WTC11 (cell line): ENCODE measurements around the gene HACD2. TPM values are rescaled to one million over a fixed set of nuclear protein-coding genes. Genes with fewer than 3 reads are reported as not detected.

Source experiments
- ATAC-seq: fragments of 200-7000 bp; cut with Tn5 transposase; 2 replicates; pipeline ENCODE4 v1.10.0; 2021; ENCODE audit warnings: mild to moderate bottlenecking, moderate library complexity
- CTCF ChIA-PET: fragments of 300-600 bp; sonication (Branson Sonifier 250); formaldehyde crosslinking; loops from one replicate; lab custom pipeline; 2021; ENCODE audit warnings: antibody characterized with exemption; lab: Charles Lee
- POLR2A ChIA-PET: fragments of 350-600 bp; sonication (Branson Sonifier 250); formaldehyde crosslinking; loops from one replicate; lab custom pipeline; 2021; ENCODE audit warnings: antibody characterized with exemption; lab: Charles Lee
- DNase-seq: peaks from one replicate; pipeline ENCODE4 v3.0.0; 2021; ENCODE audit warnings: low spot score
- H3K27ac Mint-ChIP-seq: 2 replicates; pipeline ENCODE4 v1.8.0; 2021; ENCODE audit warnings: mixed read lengths
- H3K27me3 Mint-ChIP-seq: 2 replicates; pipeline ENCODE4 v1.8.0; 2021; ENCODE audit warnings: low read depth, mild to moderate bottlenecking, moderate library complexity, mixed read lengths
- H3K36me3 Mint-ChIP-seq: 2 replicates; pipeline ENCODE4 v1.8.0; 2021; ENCODE audit warnings: mixed read lengths
- H3K4me1 Mint-ChIP-seq: 2 replicates; pipeline ENCODE4 v1.8.0; 2022; ENCODE audit warnings: mixed read lengths
- H3K4me3 Mint-ChIP-seq: 2 replicates; pipeline ENCODE4 v1.8.0; 2021; ENCODE audit warnings: mild to moderate bottlenecking, moderate library complexity, mixed read lengths
- H3K9me3 Mint-ChIP-seq: 2 replicates; pipeline ENCODE4 v1.8.0; 2021; ENCODE audit warnings: mixed read lengths
- ARID4B ChIP-seq: sonication (generic); formaldehyde crosslinking; IDR thresholded peaks from 2 replicates; pipeline ENCODE4 v1.8.0; 2023; ENCODE audit warnings: missing genetic modification reagents, mild to moderate bottlenecking, borderline replicate concordance
- CREB1 ChIP-seq: sonication (generic); formaldehyde crosslinking; IDR thresholded peaks from 2 replicates; pipeline ENCODE4 v1.8.0; 2023; ENCODE audit warnings: mild to moderate bottlenecking, missing genetic modification reagents
- E2F1 ChIP-seq: sonication (generic); formaldehyde crosslinking; IDR thresholded peaks from 2 replicates; pipeline ENCODE4 v1.8.0; 2022; ENCODE audit warnings: mild to moderate bottlenecking, missing genetic modification reagents
- E2F4 ChIP-seq: sonication (generic); formaldehyde crosslinking; IDR thresholded peaks from 2 replicates; pipeline ENCODE4 v1.8.1; 2022; ENCODE audit warnings: low read depth, mild to moderate bottlenecking, moderate library complexity, missing genetic modification reagents, borderline replicate concordance
- GTF2I ChIP-seq: fragments of 250-450 bp; sonication (Bioruptor Pico); conservative IDR thresholded peaks from 2 replicates; pipeline ENCODE4 v1.4.0; 2021; ENCODE audit warnings: mild to moderate bottlenecking
- MXD4 ChIP-seq: fragments of 250-450 bp; sonication (Bioruptor Pico); IDR thresholded peaks from 2 replicates; pipeline ENCODE4 v1.8.0; 2021; ENCODE audit warnings: mild to moderate bottlenecking, moderate library complexity, borderline replicate concordance
- NFE2L1 ChIP-seq: sonication (generic); formaldehyde crosslinking; IDR thresholded peaks from 2 replicates; pipeline ENCODE4 v1.8.1; 2023; ENCODE audit warnings: missing genetic modification reagents
- RORB ChIP-seq: fragments of 250-450 bp; sonication (Bioruptor Pico); IDR thresholded peaks from 2 replicates; pipeline ENCODE4 v1.9.0; 2021; ENCODE audit warnings: mild to moderate bottlenecking
- TP53 ChIP-seq: sonication (generic); formaldehyde crosslinking; IDR thresholded peaks from 2 replicates; pipeline ENCODE4 v1.8.1; 2023; ENCODE audit warnings: mild to moderate bottlenecking, missing genetic modification reagents
- USF2 ChIP-seq: sonication (generic); formaldehyde crosslinking; IDR thresholded peaks from 2 replicates; pipeline ENCODE4 v1.8.1; 2023; ENCODE audit warnings: mild to moderate bottlenecking, missing genetic modification reagents, moderate library complexity
- ZNF121 ChIP-seq: sonication (generic); formaldehyde crosslinking; IDR thresholded peaks from 2 replicates; pipeline ENCODE4 v1.8.0; 2023; ENCODE audit warnings: missing genetic modification reagents
- ZNF232 ChIP-seq: sonication (generic); formaldehyde crosslinking; IDR thresholded peaks from 2 replicates; pipeline ENCODE4 v1.8.0; 2022; ENCODE audit warnings: mild to moderate bottlenecking, missing genetic modification reagents
- ZNF317 ChIP-seq: sonication (generic); formaldehyde crosslinking; IDR thresholded peaks from 2 replicates; pipeline ENCODE4 v1.8.1; 2023; ENCODE audit warnings: low read depth, mild to moderate bottlenecking, moderate library complexity, missing genetic modification reagents, borderline replicate concordance
- ZNF416 ChIP-seq: fragments of 250-450 bp; sonication (Bioruptor Pico); IDR thresholded peaks from 2 replicates; pipeline ENCODE4 v1.9.0; 2021; ENCODE audit warnings: mild to moderate bottlenecking, inconsistent platforms
- ZNF425 ChIP-seq: fragments of 250-450 bp; sonication (Bioruptor Pico); conservative IDR thresholded peaks from 2 replicates; pipeline ENCODE4 v1.9.0; 2021; ENCODE audit warnings: mild to moderate bottlenecking
- ZSCAN18 ChIP-seq: fragments of 250-450 bp; sonication (Bioruptor Pico); IDR thresholded peaks from 2 replicates; pipeline ENCODE4 v2.1.2; 2022; ENCODE audit warnings: mild to moderate bottlenecking, moderate library complexity
- total RNA-seq: library from RNA; stranded (reverse); gene quantifications from 3 replicates; pipeline ENCODE4 v1.2.3, GENCODE V29; 2021
- TF ChIP-seq, protein P1 (sequence below): sonication (generic); formaldehyde crosslinking; IDR thresholded peaks from 2 replicates; pipeline ENCODE4 v1.8.1; 2023; ENCODE audit warnings: mild to moderate bottlenecking, missing genetic modification reagents
- TF ChIP-seq, protein P2 (sequence below): fragments of 250-450 bp; sonication (Bioruptor Pico); IDR thresholded peaks from 2 replicates; pipeline ENCODE4 v1.8.0; 2021; ENCODE audit warnings: mild to moderate bottlenecking

Gene HACD2
- total RNA-seq, 1 experiment from 2014 or later = 26.1 TPM

DNA sequence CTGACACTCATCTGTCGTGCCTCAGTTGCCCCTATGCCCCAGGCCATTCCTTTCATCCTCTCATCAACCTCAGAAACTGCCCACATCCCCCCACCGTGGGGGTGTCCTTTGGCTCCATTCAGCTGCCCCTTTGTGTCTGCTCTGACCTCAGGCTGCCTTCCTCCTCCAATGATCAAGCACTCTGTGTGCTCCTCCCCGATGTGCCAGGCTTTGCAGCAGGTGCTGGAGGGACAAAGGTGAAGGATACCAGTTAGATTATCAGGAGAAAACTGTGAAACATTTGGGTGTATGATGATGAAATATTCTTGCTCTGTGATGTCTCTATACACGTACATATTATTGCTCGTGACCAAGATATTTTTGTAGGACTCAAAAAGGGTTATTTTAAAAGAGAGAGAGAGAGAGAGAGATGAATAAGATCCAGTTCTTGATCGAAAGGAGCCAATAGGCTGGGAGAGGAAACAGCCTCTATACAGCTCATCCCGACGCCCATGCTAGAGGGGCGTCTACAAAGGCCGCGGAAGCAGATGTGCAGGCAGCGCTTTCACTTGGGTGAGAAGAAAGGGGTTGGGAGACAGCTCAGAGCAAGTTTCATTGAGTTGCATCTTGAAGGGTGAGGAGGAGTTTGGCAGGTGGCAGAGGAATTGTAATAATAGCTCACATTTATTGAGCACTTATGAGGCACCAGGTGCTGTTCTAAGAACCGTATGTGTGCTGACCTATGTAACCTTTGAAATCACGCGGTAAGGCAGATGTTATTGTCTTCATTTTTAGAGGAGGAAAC lies 107.7 kb downstream of the HACD2 start (continued):
- TF ChIP-seq USF2 (CRISPR knock-in tag) (no peak), RORB (CRISPR knock-in tag) (no peak), ZNF317 (CRISPR knock-in tag) (no peak), E2F4 (CRISPR knock-in tag) (no peak)
- TF ChIP-seq, protein P1, sequence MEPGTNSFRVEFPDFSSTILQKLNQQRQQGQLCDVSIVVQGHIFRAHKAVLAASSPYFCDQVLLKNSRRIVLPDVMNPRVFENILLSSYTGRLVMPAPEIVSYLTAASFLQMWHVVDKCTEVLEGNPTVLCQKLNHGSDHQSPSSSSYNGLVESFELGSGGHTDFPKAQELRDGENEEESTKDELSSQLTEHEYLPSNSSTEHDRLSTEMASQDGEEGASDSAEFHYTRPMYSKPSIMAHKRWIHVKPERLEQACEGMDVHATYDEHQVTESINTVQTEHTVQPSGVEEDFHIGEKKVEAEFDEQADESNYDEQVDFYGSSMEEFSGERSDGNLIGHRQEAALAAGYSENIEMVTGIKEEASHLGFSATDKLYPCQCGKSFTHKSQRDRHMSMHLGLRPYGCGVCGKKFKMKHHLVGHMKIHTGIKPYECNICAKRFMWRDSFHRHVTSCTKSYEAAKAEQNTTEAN = no peak
- TF ChIP-seq, all 79 proteins: peak for 0

- Mint-ChIP-seq H3K27me3 (no peaks in the 10 kb centered on the region; the same call in 1 of the 2 replicates), H3K9me3 (no peaks in the 10 kb centered on the region), H3K4me3 (no peak overlapping the region), H3K27ac (no peak overlapping the region), H3K36me3 (no peaks in the 10 kb centered on the region), H3K4me1 (0 out of 2 replicates have a peak, but pooled peaks cover 3% of the 10 kb centered on the region)
- DNase-seq (no peak), ATAC-seq (no peak)
- no peak for TF ChIP-seq ZNF425 (CRISPR knock-in tag)
- no peak for TF ChIP-seq CREB1 (CRISPR knock-in tag)
- no peak for TF ChIP-seq ZNF232 (CRISPR knock-in tag)
- POLR2A ChIA-PET = no interaction called here
- CTCF ChIA-PET = interaction anchor here (0.7 to 1.1 kb wide), 2 partner anchors 14 to 28 kb away, joined by 3 to 11 read pairs; partner anchors contain the start of gene ADCY5
Measured at GRCh38 chr3:123475786-123476185, 109.1 kb downstream of the HACD2 start.

DNA sequence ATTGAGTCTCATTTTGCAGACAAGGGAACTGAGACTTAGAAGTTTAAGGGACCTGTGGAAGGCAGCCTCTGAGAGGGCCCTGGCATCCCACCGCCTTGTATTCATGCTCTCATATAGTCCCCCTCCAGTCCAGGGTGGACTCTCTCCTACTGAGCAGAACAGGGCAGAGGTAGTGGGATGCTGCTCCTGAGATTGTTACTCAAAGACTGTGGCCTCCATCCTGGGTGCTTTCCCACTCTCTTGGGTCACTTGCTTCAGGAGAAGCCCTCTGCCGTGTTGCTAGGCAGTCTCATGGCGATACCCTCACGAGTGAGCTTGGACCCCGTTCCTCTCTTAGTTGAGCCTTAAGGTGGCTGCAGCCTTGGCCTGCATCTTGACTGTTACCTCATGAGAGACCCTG lies 113.7 kb downstream of the HACD2 start:
- ChIA-PET POLR2A (no interaction called here), CTCF (interaction anchor here (1.0 to 1.4 kb wide), 2 partner anchors 11 to 20 kb away, joined by 3 read pairs; no protein-coding TSS in a partner anchor)
- ATAC-seq = no peak
- Mint-ChIP-seq H3K9me3 (no peaks in the 10 kb centered on the region), H3K27me3 (no peaks in the 10 kb centered on the region; the same call in 1 of the 2 replicates), H3K4me1 (0 out of 2 replicates have a peak, but pooled peaks cover 3% of the 10 kb centered on the region), H3K27ac (no peak overlapping the region), H3K4me3 (no peak overlapping the region), H3K36me3 (no peaks in the 10 kb centered on the region)
- no peak for DNase-seq
- no peak for TF ChIP-seq ARID4B (CRISPR knock-in tag)
- TF ChIP-seq NFE2L1 (CRISPR knock-in tag) = no peak
- TF ChIP-seq ZNF121 (CRISPR knock-in tag) = no peak
- no peak for TF ChIP-seq GTF2I (CRISPR knock-in tag)
- no peak for TF ChIP-seq E2F1 (CRISPR knock-in tag)
- TF ChIP-seq, protein P2, sequence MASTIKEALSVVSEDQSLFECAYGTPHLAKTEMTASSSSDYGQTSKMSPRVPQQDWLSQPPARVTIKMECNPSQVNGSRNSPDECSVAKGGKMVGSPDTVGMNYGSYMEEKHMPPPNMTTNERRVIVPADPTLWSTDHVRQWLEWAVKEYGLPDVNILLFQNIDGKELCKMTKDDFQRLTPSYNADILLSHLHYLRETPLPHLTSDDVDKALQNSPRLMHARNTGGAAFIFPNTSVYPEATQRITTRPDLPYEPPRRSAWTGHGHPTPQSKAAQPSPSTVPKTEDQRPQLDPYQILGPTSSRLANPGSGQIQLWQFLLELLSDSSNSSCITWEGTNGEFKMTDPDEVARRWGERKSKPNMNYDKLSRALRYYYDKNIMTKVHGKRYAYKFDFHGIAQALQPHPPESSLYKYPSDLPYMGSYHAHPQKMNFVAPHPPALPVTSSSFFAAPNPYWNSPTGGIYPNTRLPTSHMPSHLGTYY (CRISPR knock-in tag) = no peak
- TF ChIP-seq MXD4 (CRISPR knock-in tag) = no peak
- no peak for TF ChIP-seq TP53 (CRISPR knock-in tag)
- TF ChIP-seq ZSCAN18 (CRISPR knock-in tag) = no peak
- no peak for TF ChIP-seq ZNF416 (CRISPR knock-in tag)
